ENCODE measurements around the gene SLC2A8.
A peak's percentile ranks its signal among the peaks of the same experiment; 100 is the strongest.

The SLC2A8 gene

DNA sequence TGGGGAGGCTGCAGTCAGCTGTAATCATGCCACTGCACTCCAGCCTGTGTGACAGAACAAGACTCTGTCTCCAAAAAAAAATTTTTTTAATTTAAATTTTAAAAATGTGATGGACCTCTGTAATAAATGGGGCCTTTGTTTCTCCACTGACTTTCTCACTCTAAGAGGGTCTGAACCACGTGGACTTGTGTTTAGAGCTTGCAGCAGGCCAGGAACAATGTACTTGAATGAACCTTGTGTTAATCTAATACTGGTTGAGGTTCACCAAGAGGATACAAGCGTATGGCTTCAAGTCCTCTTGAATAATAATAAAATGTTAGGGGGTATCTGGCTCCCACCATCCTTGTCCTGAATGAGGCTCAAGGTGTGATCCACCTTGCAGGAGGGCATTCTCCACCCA is 14.4 kb upstream of the SLC2A8 start:
- DNase-seq: no peak

DNA sequence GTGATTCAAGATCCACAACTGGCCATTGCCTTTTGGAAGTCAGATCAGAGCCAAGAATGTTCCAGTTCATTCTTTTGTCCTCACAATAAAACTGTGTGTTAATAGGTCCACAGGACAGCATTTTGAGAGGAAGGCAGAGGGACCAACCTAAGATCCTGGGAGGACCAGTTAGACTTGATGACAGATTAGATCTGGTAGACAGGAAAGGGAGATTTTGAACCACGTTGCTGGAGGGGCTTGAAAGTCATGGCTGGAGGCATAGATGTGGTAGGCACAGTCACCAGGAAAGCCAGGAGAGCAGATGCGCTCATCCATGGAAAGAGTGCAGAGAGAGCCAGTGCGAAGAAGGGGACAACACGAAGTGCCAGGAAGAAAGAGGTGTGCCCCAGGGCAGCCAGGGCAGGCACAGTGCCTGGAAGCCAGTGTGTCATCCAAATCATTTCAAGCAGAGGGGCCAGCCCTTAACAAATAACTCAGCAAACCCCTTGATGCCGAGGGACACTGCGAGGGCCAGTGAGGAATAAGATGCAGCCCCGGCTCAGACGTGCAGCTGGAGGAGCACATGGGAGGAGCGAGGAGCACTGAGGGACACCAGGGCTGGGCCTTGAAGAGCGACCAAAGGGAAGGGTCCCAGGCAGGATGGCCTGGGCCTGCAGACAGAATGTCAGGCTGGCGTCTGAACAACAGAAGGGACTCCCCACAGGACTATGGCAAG is 12.8 kb upstream of the SLC2A8 start:
- DNase-seq: no peak

DNA sequence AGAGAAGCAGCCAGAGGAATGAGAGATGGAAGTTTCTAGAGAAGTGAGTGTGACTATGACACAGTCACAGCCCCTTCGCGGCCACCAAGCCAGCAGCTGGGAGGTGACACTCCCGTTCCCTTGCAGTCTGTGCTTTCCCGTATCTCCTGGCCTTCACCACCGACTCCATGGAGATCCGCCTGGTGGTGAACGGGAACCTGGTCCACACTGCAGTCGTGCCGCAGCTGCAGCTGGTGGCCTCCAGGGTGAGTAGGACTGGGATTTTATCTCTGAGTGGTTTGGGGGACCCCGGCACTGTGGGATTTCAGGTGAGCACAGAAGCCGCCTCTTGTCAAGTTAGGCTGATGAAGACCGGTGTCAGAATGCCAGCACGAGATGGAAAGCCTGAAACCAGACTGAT is 12.1 kb upstream of the SLC2A8 start:
- no peak for DNase-seq

DNA sequence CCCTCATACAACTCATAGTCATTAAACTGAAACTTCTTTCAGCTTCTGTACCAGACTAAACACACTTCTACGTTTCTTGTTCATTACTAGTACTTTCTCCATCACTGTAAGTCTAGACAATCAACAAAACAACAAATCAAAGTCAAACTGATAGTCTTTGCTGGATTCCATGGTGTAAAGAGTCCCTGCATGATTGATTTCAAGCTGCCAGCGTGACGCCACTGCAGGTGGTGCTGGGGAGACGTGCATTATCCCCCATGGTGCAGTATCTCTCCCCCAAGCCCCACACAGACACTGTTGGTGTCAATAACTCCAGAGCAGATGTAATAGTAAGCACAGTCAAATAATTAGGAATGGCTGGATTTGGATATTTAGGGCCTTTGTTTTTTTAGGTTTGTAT is 10.7 kb upstream of the SLC2A8 start:
- DNase-seq: no peak

DNA sequence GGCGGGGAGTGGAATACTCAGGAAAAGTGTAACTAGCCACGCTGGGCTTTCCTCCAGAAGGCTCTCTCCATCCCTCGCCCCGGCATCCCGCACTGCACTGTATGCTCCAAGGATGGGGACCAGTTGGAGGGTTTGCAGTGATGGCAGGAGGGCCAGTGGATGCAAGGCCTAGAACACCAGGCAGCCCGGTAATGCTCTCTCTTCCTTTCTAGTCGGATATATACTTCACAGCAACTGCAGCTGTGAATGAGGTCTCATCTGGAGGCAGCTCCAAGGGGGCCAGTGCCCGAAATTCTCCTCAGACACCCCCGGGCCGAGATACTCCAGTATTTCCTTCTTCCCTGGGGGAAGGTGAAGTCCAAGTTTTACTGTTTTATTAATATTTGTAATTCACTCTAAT is 10.0 kb upstream of the SLC2A8 start:
- DNase-seq: no peak

DNA sequence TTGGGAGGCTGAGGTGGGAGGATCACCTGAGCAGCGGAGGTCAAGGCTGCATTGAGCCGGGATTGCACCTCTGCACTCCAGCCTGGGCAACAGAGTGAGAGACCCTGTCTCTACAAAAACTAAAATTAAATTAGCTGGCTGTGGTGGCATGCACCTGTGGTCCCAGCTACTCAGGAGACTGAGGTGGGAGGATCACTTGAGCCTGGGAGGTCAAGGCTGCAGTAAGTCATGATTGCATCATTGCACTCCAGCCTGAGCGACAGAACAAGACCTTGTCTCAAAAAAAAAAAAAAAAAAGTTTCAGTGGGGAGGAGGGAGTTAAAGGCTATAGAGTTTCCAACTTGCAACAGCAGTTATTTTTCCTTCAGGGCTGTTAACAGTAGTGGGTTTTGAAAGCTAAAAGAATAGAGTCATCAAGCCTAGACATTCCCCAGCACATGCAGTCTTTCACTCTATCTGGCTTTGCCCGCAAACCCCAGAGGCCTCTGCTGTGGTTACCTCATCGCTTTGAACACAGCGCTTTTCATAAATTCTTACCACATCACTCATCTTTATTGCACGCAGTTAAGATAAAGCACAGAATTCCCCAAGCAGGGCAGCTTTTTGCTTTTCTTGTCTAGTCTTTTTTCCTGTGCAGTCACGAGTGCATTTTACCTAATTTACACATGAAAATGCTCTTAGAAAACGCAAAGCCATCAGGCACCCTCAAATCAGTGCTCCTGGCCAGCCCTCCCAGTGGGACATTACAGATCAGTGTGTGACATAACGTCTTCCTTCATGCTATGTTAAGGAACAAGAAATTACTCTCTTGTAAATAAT is 8.7 kb upstream of the SLC2A8 start:
- DNase-seq: peak; percentile 66

DNA sequence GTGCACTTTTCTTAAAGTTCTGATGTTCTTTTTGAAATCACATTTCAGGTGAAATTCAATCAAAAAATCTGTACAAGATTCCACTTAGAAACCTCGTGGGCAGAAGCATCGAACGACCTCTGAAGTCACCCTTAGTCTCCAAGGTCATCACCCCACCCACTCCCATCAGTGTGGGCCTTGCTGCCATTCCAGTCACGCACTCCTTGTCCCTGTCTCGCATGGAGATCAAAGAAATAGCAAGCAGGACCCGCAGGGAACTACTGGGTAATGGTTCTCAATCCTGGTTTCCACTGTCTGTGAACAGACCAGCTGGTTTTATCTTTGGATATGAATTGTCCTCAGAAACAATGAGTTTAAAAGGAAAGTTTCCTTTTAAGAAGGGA is 8.1 kb upstream of the SLC2A8 start:
- DNase-seq: no peak

DNA sequence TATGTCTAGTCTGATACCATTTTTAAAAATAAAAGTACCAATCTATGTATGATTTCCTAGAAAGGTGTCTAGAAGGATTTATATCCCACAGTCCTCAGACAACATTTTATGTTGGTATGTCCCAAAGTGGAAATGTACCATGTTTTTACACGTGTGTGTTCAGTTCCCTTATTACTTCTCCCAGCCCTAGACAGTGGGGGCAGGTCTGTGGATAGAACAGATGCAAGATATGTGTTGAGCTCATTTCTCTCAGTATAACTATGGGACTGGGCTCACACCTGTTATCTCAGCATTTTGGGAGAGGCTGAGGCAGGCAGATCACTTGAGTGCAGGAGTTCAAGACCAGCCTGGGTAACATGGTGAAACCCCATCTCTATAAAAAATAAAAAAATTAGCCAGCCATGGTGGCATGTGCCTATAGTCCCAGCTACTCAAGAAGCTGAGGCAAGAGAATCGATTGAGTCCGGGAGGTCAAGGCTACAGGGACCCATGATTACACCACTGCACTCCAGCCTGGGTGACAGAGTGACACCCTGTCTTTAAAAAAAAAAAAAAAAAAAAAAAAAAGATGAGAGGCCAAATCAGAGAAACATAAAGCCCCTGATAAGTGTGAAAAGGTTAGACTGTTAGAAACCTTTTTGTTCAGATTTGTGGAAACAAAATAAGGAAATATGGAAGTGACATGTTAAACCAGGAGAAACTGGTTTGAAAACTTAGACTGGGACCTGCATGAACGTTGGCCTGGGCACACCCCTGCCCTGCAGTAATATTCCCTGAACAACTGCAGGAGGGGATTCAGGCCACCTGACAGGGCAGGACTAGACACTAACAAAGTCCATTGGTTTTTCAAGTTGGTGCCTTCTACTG is 7.4 kb upstream of the SLC2A8 start:
- DNase-seq: no peak

DNA sequence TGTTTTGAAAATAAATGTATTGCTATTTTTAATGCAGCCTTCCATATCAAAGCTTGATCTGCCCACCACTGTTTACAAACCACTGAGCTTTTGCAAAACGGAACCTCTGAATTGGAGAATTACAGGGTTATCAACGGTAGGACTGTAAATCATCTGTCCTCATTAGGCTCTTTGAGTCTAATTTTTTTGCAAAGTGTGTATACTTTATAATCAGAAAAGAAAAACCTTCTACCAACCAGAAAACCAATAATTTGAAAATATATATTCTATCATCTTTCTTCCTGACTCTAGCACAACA is 6.8 kb upstream of the SLC2A8 start:
- DNase-seq: no peak

DNA sequence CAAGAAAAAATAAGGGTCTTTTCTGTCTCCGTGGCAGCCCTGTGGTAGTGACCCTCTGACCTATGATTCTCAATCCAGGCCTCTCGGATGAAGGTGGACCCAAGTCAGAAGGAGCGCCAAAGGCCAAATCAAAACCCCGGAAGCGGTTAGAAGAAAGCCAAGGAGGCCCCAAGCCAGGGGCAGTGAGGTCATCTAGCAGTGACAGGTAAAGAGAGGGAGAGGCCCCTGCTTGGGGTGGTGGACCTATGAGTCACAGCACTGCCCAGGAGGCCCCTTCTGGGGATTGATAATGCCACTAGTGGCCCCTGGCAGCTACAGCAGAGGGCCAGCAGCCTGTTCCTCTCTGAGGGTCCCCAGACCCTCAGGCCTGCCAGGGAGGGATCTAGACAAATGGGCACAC is 6.4 kb upstream of the SLC2A8 start:
- DNase-seq: no peak

DNA sequence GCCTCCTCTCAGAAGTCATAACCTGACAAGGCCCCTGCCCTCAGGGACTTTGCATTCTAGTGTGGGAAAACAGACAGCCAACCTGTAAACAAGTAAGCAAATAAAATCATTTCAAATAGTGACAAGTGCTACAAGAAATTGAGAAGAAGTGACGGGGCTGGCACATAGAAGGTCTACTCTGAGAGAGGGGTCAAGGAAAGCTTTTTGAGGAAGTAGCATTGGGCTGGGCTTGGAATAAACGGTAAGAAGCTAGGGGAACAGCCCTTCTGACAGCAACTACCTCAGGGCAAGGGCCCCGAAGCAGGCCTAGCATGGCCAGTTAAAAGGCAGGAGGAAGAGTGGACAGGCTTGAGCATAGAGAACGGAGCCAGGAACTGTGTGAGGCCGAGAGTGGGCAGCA is 4.8 kb upstream of the SLC2A8 start:
- DNase-seq: no peak

DNA sequence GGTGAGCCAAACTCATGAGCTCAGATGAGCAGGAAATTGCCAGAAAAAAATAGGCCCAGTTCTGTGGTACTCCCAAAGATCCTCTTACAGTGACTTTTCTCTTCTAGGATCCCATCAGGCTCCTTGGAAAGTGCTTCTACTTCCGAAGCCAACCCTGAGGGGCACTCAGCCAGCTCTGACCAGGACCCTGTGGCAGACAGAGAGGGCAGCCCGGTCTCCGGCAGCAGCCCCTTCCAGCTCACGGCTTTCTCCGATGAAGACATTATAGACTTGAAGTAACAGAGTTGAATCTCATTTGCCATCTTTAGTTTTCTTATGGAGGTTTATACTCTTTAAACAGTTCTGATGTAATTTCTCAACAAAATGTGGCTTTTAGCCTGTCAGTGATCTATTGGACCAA is 4.0 kb upstream of the SLC2A8 start:
- no peak for DNase-seq

DNA sequence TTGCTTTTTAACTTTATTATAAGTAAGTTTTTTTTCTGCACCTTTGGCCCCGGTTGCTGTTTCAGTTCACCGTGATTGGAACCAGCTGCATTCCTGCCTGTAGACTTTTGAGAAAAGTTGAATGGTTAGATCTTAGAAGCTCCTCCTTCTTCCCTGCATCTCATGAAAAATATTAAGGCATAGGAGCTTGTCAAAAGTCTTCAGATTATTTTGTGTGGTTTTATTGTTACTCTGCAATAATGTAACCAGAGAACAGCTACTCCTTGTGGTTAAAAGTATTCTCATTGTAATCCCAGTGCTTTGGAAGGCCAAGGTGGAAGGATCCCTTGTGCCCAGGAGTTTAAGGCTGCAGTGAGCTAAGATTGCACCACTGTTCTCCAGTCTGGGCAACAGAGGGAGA is 3.3 kb upstream of the SLC2A8 start:
- DNase-seq: no peak

DNA sequence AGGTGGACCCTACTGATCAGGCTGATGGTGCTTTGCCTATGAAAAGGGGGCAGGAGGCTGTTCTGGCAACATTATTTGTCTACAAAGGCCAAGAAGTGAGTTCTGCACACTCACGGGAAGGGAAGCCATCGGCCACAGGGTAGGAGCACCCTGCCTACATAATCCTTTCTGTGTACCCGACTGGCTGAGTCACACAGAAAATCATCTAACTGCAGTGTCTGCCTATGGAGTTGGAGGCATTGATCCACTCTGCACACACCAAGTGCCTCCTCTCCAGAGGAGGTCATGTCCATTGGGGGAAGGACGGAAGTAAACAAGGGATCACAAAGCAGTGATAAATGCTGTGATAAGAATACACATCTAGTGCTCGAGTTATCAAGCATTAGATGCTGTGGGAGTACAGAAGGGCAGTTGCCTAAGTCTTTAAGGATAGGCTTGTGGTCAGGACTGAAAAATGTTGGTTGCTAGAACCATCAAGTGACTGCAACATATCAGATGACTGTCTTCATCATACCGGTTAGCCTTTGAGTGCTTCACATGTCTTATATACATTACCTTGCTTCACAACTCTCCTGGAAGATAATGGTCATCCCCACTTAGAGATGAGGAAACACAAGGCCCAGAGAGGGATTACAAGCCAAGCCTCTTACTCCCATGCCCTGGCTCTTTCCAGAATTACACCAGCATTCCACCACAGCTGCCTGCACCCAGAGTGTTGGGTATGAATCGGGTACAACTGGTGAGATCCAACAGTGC is 1.3 kb upstream of the SLC2A8 start:
- DNase-seq: no peak

DNA sequence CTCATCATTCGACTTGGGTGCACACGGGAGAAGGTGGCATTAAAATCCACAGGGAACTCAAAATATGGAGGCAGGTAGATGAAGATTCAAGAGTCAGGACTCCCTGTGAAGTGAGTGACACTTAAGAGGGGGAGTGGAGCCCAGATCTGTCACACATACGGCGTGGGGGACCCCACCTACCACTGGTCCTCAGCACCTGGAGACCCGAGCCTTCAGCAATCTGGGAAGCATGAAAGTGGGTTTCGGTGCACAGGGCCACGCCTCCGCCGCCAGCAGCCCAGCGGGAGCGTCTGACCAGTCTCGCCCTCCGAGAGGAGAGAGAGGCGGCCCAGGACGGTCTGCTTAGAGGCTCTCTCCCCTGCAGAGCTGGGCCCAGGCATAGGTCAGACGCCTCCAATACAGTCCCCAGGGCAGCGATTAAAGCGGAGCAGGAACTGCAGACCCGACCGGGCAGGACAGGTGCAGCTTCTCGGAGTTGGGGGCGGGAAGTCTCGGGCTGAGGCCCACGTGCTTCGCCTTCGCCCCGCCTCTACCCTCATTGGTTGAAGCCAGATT is 639 bp upstream of the SLC2A8 start:
- no peak for DNase-seq

DNA sequence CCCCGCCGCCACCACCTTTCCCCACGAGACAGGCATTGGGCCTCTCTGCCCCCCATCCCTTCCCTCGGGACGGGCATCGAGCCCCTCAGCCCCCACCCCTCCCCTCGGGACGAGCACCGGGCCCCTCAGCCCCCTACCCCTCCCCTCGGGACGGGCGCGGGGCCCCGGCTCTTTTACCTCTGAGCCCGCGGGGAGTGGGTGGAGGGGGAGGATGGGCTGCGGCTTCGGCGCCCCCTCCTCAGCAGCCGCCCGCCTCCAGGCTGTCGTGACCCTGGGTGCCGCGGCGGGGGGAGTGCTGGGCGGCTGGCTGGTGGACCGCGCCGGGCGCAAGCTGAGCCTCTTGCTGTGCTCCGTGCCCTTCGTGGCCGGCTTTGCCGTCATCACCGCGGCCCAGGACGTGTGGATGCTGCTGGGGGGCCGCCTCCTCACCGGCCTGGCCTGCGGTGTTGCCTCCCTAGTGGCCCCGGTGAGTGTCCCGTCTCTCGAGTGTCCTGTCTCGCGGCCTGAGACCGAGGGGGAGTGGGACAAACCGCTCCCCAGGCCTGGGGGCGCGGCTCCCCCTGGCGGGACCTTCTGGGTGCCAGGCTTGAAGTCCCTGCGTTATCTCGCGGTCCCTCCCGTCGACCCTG is 791 bp downstream of the SLC2A8 start:
- DNase-seq: peak in 1 of 2 donors; percentile 29

DNA sequence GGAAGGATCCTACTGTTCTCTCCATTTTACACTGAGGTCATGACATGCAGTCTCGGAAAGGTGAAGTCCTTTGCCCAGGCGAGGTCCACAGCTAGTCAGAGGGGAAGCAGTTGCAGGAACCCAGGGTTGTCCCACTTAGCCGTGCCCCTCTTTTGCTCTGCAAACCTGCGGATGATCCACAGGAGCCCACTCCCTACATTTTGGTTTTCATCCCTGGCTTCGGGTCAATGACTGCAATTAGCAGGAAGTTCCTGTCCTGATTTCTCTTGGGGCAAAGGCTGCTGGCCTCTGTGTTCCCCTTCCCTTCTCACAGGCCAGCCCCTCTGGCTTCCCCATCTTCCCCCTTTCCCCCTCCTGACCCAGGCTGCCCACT is 1.3 kb downstream of the SLC2A8 start:
- no peak for DNase-seq

DNA sequence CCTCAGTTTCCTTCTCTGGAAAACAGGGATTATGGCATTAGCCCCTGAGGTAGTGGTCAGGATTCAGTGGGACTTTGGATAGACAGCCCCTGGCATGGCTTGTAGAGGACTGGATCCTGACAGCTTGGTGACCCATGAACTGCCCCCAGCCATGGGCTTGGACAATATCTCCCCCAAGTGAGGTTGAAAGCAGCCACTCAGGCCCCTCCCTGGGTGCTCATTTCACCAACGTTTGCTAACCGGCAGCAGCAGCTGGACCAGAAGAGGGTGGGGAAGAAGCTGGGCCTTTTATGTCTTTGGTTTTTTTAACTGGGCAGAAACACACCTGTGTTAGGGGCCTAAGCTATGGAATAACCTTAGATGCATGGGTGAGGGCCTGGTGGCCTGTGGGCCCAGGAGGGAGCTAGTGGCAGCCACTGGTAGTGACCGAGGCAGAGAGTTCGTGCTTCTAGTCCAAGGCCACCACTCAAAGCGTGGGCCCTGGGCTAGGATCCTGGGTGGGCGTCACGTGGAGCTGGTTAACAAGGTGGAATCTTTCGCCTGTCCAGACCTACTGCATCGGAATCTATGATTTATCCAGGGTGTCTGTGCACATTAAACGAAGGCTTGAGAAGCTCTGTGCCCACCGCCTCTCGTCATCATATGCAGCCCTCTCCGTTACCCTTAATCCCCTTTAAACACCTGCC is 1.9 kb downstream of the SLC2A8 start:
- no peak for DNase-seq

DNA sequence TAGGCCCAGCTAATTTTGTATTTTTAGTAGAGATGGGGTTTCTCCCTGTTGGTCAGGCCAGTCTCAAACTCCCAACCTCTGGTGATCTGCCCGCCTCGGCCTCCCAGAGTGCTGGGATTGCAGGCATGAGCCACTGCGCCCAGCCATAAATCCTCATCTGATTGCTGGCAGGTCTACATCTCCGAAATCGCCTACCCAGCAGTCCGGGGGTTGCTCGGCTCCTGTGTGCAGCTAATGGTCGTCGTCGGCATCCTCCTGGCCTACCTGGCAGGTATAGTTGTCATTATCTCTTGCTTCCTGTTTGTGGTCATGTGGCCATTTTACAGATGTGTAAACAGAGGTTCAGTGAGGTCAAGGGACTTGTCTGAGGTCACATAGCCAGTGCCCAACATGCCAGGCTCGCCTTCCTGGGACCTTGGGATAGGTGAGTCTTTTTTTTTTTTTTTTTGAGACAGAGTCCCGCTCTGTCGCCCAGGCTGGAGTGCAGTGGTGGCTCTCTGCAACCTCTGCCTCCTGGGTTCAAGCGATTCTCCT is 2.8 kb downstream of the SLC2A8 start:
- DNase-seq: no peak

DNA sequence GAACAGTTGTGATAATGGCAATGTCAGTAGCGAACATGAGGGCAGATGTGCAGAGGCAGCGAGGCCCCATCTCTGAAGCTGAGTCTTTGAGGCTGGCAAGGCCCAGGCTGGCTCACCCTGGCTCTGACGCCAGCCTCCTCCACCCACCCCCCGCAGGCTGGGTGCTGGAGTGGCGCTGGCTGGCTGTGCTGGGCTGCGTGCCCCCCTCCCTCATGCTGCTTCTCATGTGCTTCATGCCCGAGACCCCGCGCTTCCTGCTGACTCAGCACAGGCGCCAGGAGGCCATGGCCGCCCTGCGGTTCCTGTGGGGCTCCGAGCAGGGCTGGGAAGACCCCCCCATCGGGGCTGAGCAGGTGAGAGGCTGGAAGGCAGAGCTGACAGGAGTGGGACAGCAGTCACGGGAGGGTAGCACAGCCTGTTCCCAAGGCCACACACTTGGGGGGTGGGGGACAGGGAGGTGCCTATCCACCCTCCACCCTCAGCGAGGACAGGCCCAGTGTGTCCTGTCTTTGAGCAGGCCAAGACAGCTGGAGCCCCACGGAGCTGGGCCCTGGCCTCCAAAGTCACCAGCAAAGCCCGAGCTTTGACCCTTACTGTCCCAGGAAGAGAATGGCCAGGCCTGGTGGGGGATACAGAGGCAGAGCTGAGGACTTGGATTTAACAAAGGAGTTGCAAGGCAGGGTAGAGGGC is 5.6 kb downstream of the SLC2A8 start:
- no peak for DNase-seq
